HL-60/S4 treated with phorbol 12-myristate 13-acetate at 8.2 ng/mL for 4 days and 3 days (cell line): ENCODE measurements around the gene INTS2.
"Not testable (repeated sequence)": the region's sequence is repeated elsewhere in the genome, so short reads cannot be mapped to it uniquely, and the experiment has no call there.

Source experiments
- in situ Hi-C: fragments of 300-500 bp; cut with MboI; formaldehyde crosslinking; loops from 2 replicates; pipeline ENCODE4 v1.15.0; 2022; ENCODE audit warnings: low sequenced_read_pairs

INTS2 gene, protein sequence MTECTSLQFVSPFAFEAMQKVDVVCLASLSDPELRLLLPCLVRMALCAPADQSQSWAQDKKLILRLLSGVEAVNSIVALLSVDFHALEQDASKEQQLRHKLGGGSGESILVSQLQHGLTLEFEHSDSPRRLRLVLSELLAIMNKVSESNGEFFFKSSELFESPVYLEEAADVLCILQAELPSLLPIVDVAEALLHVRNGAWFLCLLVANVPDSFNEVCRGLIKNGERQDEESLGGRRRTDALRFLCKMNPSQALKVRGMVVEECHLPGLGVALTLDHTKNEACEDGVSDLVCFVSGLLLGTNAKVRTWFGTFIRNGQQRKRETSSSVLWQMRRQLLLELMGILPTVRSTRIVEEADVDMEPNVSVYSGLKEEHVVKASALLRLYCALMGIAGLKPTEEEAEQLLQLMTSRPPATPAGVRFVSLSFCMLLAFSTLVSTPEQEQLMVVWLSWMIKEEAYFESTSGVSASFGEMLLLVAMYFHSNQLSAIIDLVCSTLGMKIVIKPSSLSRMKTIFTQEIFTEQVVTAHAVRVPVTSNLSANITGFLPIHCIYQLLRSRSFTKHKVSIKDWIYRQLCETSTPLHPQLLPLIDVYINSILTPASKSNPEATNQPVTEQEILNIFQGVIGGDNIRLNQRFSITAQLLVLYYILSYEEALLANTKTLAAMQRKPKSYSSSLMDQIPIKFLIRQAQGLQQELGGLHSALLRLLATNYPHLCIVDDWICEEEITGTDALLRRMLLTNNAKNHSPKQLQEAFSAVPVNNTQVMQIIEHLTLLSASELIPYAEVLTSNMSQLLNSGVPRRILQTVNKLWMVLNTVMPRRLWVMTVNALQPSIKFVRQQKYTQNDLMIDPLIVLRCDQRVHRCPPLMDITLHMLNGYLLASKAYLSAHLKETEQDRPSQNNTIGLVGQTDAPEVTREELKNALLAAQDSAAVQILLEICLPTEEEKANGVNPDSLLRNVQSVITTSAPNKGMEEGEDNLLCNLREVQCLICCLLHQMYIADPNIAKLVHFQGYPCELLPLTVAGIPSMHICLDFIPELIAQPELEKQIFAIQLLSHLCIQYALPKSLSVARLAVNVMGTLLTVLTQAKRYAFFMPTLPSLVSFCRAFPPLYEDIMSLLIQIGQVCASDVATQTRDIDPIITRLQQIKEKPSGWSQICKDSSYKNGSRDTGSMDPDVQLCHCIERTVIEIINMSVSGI

DNA sequence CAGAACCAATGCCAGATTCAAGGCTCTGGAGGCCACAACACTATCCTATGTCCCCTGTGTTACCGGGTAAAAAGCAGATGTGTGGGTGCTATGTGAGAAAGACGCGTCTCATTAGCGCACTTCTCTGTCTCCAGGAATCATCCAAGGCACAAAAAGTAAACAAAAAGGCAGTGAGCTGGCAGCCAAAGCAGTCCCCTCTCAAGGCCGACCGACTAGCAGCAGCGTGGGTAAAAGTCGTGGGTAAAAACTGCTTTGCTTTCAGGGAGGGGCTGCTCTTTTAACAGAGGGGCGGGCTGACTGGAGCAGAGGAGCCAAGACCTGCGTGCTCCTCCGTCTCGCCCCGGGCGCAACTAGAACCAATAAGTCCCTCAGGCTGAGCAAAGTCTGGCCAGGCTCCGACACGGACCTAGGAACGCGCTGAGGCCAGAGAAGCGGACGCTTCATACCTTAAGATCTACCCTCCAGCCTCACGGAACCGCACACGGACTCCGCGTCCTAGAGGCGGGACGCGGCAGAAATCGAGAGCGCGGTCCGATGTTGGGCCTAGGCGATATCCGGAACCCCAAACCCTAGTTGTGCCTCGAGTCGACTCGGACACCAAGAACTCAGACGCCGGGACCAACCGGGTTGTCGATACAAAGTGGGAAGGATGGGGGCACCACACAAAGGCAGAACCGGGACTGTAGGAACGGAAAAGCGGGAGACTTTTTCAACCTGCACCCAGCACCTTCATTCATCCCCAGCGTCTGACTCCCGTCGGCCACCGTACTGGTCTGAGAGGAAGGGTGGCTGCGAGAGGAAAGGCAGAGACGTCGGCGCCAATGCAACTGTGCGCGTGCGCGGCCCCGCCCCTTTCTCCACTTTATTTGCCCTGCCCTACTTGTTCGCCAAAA is at the start of gene INTS2:
Gene INTS2 (minus strand): TSS at position 775 of the 893 bp plus-strand sequence. CDS start 1,338 bp downstream, outside the sequence.
- in situ Hi-C loops, result no loop called here

DNA sequence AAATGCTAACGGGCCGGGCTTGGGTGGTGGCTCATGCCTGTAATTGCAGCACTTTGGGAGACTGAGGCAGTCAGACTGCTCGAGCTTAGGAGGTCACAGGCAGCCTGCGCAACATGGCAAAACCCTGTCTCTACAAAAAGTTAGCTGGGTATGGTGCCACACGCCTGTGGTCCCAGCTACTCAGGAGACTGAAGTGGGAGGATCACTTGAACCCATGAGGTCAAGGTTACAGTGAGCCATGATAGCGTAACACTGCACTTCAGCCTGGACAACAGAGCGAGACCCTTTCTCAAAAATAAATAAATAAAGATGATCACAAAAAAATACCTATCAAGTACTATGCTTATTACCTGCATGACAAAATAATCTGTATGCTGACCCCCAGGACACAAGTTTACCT is 46.3 kb upstream of the INTS2 start:
- in situ Hi-C loops, result no loop called here

DNA sequence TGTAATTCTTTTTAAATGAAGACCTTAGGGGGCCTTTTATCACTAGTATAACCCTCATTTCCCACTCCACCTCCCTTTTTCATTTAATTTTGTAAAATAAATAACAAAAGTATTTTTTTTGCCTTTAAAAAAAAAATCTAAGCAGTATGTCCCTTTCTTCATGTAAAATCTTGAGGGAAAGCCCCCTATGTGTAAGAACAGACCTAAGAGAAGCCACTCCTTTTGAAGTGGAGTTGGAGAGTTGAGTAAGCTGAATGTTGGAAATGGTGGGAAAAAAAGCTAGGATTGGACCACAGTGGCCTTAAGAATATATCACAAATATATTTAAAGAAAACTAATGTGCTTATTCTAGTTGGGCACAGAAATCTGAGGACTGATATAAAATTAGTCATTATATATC is 44.5 kb upstream of the INTS2 start:
- in situ Hi-C loops, result no loop called here

DNA sequence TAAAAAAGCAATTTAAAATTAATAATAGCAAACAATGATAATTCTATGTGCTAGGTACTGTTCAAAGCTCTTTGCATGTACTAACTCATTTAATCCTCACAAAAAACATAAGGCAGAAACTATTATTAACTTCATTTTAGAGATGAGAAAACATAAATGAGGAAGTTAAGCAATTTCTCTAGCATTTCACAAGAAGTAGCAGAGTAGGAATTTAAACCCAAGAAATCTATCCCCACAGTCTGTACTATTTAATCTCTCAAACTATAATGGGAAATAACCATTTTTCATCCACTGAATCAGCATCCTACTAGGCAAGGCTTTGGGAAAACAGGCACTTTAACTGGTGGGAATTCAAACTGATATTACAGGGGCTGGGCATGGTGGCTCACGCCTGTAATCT is 42.2 kb upstream of the INTS2 start:
- in situ Hi-C loops, result no loop called here

DNA sequence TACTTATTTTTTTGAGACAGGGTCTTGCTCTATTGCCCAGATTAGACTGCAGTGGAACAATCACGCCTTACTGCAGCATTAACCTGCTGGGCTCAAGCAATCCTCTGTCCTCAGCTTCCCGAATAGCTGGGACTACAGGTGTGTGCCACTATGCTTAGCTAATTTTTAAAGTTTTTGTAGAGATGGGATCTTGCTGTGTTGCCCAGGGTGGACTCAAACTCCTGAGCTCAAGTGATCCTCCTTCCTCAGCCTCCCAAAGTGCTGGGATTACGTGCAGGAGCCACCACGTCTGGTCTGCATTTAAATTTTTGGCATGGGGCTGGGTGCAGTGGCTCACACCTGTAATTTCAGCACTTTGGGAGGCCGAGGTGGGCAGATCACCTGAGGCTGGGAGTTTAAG is 41.0 kb upstream of the INTS2 start:
- in situ Hi-C loops, result no loop called here

DNA sequence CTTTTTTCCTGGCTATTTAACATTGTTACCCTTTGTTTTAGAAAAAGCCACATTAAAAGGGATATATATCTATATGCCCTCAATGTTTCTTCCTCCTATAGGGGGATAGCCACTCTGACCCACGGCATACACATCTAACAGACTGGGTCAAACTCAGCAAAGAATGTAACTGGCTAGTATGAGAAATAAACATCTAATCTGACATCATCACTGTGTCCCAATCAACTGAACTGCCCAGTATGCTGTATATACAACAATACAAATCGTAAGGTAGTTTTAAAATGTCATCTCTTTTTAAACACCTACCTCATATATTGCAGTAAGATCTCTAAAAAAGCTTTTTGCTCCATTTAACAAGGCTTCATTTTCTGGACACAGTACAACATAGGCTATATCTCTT is 39.9 kb upstream of the INTS2 start:
- in situ Hi-C loops, result no loop called here

DNA sequence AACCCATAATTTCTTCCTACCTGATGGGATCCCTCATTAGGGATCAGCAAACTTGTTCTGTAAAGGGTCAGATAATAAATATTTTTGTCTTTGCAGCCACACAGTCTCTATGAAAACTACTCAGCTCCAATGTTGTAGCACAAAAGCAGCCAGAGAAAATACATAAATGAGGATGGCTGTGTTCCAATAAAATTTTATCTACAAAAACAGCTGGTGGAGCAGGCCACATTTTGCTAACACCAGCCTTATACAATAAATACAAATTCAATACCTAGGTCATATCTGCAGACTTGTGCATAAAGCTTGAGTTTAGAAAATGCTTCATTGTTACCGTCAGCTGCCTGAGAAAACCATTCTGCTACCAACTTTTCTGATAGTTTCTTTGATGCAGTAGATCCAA is 38.4 kb upstream of the INTS2 start:
- in situ Hi-C loops, result no loop called here

DNA sequence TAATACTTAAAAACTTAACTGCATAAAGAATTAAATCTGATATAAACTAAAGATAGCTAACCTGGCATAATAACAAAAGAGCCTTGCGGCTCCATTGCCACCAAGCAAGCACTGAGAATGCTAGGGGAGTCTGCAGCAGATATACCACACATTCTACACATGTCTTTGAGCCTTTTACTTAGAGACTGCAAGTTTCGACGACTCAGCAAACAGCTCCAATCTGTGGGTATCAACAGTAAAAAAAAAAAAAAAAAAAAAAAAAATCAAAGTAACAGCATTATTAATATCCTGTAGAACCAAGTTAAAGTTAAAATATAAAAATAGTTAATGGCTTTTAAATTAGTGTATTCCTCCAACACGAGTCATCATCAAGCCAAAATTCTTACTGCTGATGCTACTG is 27.8 kb upstream of the INTS2 start:
- in situ Hi-C loops, result no loop called here

DNA sequence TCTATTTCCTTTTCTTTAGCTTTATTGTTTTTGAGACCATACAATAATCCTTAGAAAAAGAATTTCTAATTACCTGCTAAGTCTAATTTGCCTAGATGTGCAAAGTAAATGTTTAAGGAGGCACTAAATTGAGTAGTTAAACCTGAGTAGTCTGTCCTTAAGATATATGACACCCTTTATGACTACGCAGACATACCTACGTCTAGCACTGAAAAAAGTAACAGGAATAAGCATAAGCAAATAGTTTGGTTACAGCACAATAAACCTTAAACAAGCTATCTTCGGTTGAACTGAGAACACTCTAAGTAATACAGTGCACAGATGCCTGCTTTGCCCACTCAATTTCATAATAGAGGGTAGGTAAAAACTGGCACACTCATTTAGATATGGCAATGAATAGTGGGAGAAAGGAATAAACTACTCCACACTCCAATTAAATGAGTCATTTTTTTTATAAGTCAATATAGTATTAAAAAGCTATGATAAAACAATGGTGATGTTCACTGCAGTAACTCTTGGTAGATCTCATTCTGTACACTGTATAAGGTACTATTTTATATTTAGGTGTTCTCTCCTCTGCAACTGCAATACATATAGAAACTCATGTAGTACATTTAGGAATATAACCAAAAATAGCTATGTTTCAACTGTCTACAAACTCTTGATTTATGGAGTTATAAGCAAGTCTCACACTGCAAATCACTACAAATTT is 19.7 kb upstream of the INTS2 start:
- in situ Hi-C loops, result no loop called here

DNA sequence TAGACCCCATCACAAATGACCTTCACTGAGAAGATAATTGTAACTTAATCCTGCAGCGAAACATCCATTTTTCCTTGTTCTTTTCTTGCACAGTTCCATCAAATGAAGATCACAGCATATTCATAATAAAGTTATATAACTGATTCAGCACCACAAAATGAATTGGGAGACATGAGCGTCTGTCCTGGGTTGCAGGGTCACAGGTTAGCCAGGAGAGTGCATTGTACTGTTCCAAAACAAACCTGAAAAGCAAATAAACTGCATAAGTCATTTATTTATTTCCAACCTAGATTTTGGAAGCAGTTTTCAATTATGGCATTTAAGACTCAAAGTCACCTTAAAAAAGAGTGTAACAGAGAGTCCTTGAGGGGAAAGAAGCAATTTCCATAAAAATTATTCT is 18.6 kb upstream of the INTS2 start:
- in situ Hi-C loops, result no loop called here

DNA sequence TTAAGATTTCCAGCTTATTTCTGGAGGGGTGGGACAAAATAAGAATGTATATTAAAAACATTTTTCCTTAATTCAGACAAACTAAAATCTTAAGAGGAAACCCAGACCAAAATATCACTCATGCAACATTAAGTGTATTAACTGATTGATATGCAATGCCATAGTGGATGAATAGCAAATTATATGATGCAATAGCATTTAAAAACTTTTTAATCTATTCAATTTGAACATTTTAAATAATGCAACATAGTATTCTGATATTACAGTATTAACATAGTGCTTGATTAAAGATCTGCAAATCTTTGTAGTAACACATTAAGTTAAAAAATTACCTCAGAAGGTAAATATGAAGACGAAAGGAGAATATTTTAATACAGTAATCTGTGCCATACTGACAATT is 15.3 kb upstream of the INTS2 start:
- in situ Hi-C loops, result no loop called here

DNA sequence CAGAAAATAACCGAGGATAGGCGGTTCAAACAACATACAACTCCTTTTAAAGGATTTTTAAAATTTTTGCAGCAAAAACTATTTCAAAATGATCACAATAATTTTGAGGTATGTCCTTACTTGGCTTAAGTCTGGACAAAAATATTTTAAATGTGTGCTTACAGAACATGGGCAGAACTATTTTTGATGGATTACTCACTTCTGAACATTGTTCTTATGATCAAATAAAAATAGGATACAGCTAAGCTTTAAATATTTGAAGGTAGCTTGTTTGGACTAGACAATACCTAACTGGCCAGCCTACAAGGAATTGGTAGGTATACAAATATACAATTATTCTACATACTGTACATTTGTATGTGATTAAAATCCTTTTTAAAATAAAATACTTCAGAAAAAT is 14.3 kb upstream of the INTS2 start:
- in situ Hi-C loops, result no loop called here

DNA sequence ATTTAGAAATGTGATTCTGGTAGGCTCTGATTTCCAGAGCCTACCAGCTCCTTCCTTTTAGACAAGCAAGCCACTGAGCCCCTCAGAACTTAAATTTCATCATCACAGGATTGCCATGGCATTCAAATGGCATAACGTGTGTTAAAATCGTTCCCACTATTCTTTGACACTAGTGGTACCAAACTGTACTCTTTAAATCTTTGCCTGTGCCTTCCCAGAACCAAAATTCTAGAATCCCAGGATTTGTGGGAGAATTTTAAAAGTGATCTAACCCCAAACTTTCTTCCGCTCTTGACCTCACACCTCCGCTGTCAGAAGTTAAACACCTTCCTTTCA is 287 bp upstream of the INTS2 start:
- in situ Hi-C loops, result no loop called here

DNA sequence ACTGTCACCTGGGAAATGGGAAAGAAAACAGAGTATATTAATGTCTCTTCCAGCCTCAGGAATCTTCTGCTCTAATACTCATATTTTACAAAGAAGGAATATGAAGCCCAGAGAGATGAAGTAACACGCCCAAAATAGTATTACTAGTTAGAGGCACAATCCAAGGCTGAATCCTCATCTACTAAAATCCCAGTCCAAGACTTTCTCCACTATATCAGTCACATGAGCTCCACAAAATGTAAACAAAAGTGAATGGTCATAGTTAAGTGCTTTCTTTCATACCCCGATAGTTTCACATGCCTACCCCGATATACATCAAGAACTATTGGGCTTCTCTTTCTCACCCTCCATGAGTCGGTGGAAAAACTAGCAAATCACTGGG is 965 bp downstream of the INTS2 start:
- in situ Hi-C loops, result no loop called here

DNA sequence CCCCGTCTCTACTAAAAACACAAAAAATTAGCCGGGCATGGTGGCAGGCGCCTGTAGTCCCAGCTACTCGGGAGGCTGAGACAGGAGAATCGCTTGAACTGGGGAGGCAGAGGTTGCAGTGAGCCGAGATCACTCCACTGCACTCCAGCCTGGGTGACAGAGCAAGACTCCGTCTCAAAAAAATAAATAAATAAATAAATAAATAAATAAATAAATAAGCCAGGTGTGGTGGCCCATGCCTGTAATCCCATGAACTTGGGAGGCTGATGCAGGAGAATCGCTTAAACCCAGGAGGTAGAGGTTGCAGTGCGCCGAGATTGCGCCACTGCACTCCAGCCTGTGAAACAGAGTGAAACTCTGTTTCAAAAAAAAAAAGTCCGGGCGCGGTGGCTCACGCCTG is 12.6 kb downstream of the INTS2 start:
- in situ Hi-C loops, result not testable (repeated sequence)

DNA sequence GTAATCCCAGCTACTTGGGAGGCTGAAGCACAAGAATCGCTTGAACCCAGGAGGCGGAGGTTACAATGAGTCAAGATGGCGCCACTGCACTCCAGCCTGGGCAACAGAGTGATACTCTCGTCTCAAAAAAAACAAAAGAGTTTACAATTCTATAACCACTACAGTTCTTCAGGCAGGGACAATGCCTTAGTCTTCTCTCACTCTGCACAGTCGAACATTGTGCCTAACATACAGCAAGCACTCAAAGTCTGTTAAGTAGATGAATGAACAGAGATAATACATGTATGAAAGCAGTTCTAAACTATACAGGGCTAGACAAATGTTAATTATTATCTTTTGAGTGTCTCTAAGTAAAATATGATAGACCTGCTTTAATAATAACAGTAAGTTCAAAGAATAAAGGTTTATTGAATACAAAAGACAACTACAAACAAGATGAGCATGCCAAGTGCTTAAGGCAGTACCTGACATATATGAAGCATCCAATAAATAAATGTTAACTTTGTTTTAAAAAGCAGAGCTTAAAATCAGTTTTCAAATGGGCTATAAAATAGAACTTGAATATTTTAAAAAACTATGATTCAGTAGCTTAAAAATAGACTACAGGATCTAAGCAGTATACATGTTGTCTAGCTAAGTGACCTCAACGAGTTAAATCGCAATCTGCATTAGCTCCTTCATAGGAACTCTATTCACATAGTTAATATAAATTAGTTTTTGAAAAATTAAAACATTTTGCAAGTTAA is 19.3 kb downstream of the INTS2 start:
- in situ Hi-C loops, result no loop called here

DNA sequence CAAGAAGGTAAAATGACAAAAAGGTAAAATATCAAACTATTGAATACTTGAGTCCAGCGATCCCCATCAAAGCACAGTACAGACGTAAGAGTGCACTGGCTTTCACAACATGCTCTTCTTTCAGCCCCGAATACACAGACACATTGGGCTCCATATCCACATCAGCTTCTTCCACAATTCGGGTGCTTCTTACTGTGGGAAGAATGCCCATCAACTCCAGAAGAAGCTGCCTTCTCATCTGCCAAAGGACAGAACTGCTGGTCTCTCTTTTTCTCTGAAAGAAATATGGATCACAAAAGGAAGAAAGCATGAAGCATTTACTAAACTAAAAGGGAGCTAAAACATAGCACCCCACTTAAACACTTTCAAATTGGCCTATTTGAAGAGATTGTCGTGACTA is 20.4 kb downstream of the INTS2 start:
- in situ Hi-C loops, result no loop called here

DNA sequence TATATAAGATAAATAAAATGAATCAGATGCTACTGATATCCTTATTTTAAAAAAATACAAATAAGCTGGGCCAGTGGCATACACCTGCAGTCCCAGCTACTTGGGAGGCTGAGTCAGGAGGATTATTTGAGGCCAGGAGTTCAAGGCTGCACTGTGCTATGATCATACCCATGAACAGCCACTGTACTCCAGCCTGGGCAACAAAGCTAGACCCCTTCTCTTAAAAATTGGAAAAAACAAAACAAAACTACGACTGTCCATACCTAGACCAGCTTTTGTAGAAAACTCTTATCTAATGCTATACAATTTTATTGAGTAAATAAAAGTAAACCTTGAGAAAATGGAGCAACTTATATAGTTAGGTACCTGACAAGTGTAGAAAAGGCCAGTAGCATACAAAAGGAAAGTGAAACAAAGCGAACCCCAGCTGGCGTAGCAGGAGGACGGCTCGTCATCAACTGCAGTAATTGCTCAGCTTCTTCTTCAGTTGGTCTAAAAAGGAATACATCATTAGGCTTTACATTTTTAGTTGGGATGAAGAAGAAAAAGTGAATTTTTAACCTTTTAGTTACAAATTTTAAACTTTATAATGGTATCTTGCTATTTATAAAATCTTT is 23.6 kb downstream of the INTS2 start:
- in situ Hi-C loops, result no loop called here

DNA sequence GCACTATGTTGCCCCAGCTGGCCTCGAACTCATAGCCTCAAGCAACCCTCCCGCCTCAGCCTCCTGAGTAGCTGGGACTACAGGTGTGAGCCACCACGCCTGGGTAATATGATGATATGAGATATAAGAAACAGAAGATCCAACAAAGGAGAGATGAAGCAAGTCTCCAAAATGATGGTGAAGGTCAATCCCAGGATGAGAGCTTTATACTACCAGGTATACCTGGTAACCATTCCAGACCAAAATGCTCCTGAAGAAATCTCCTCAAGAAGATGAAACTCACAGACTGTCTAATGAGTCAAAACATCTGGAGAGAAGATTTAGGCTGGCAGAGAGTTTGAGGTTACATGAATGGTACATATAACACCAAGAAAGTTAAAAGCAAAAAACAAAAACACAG is 24.5 kb downstream of the INTS2 start:
- in situ Hi-C loops, result no loop called here
